Activated naive CD4-positive, alpha-beta T cell treated with anti-CD3 and anti-CD28 coated beads, Interleukin-2, amount 50 U/mL, for 72 hours (primary cell): ENCODE results near the gene SPOCK1. TPM values are rescaled to one million over a fixed set of nuclear protein-coding genes. Genes with fewer than 3 reads are reported as not detected.
A peak's percentile ranks its signal among the peaks of the same experiment; 100 is the strongest.
"Not testable (repeated sequence)": the region's sequence is repeated elsewhere in the genome, so short reads cannot be mapped to it uniquely, and the experiment has no call there.

Experiments used
- ATAC-seq, 2 donors: fragments of 150-1000 bp; cut with Tn5 transposase; 2 replicates each; pipeline ENCODE4 v1.10.0; 2021; ENCODE audit warnings: mild to moderate bottlenecking in 2 of 2, moderate library complexity in 2 of 2
- DNase-seq, 2 donors: peaks; one replicate each; pipeline ENCODE4 v3.0.0; 2021 to 2022; ENCODE audit warnings: low spot score in 2 of 2
- H3K27ac Mint-ChIP-seq, 2 donors: one replicate each; pipeline ENCODE4 v1.8.0; 2022; ENCODE audit warnings: mild to moderate bottlenecking in 2 of 2, mixed read lengths in 2 of 2
- H3K36me3 Mint-ChIP-seq, 2 donors: one replicate each; pipeline ENCODE4 v1.8.0; 2022; ENCODE audit warnings: mixed read lengths in 2 of 2
- H3K9me3 Mint-ChIP-seq, 2 donors: one replicate each; pipeline ENCODE4 v1.8.0; 2022; ENCODE audit warnings: mixed read lengths in 2 of 2
- total RNA-seq, 2 donors: library from RNA; stranded (reverse); gene quantifications; one replicate each; pipeline ENCODE4 v1.2.3, GENCODE V29; 2022

SPOCK1 gene
- total RNA-seq, 2 donors from 2014 or later = not detected

GRCh38 chr5:137264573-137264972 is 234.6 kb downstream of the SPOCK1 start:
- no peak for DNase-seq
- no peak overlapping the region for H3K27ac Mint-ChIP-seq
- no peak for ATAC-seq
- no peaks in the 10 kb centered on the region for H3K9me3 Mint-ChIP-seq
- H3K36me3 Mint-ChIP-seq = no peaks in the 10 kb centered on the region

- Mint-ChIP-seq H3K9me3 (no peaks in the 10 kb centered on the region), H3K27ac (no peak overlapping the region), H3K36me3 (peaks cover 0 to 2% of the 10 kb centered on the region in 2 donors)
- DNase-seq (no peak), ATAC-seq (no peak)
Observed at GRCh38 chr5:137264041-137264440, 235.1 kb downstream of the SPOCK1 start.

DNA sequence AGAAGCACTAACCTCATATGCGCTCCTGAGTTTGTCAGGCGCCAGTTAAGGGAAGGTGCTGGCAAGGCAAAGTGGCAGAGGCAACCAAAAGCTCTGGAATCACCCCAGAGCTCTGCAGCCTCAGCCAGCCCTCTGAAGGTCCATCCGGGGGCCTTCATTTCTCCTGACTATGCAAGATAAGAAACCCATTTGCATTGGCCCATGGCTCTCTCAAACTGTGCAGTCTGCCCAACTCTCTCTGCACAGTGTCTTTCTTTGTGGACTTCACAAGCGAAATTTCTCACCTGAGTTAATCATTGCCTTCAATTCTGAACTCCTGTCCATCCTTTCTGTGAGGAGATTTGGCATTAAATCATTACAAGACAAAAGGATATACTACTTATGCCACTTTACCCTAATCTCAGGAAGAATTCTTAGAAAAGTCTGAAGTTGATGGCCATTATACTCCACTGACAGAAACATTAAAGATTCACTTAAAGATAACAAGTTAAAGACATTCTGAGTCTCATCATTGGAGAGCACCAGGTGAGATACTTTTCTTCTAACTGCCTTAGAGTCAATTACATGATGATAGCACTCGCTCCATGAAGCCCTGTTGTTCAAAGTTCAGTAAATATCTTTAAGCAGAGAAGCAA is 235.6 kb downstream of the SPOCK1 start:
- DNase-seq (no peak), ATAC-seq (no peak)
- H3K9me3 Mint-ChIP-seq = no peaks in the 10 kb centered on the region
- H3K36me3 Mint-ChIP-seq = peaks cover 0 to 6% of the 10 kb centered on the region in 2 donors
- H3K27ac Mint-ChIP-seq = no peak overlapping the region

- H3K27ac Mint-ChIP-seq = no peak overlapping the region
- H3K9me3 Mint-ChIP-seq = no peaks in the 10 kb centered on the region
- peaks cover 0 to 6% of the 10 kb centered on the region in 2 donors for H3K36me3 Mint-ChIP-seq
- DNase-seq (no peak), ATAC-seq (no peak)
Observed at GRCh38 chr5:137262818-137263217, 236.3 kb downstream of the SPOCK1 start.

- no peak overlapping the region for H3K27ac Mint-ChIP-seq
- DNase-seq (no peak), ATAC-seq (no peak)
- peaks cover 0 to 3% of the 10 kb centered on the region in 2 donors for H3K9me3 Mint-ChIP-seq
- peaks cover 0 to 6% of the 10 kb centered on the region in 2 donors for H3K36me3 Mint-ChIP-seq
Observed at GRCh38 chr5:137260820-137261695, 238.1 kb downstream of the SPOCK1 start.

DNA sequence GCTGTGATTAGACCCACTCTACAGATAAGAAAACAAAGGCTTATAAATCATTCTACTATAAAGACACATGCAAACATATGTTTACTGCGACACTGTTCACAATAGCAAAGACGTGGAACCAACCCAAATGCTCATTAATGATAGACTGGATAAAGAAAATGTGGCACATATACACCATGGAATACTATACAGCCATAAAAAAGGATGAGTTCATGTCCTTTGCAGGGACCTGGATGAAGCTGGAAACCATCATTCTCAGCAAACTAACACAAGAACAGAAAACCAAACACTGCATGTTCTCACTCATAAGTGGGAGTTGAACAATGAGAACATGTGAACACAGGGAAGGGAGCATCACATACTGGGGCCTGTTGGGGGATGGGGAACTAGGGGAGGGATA is 240.0 kb downstream of the SPOCK1 start:
- not testable (repeated sequence) for ATAC-seq, H3K36me3 Mint-ChIP-seq, H3K27ac Mint-ChIP-seq, DNase-seq, H3K9me3 Mint-ChIP-seq

- Mint-ChIP-seq H3K9me3 (peaks cover 0 to 3% of the 10 kb centered on the region in 2 donors), H3K27ac (no peak overlapping the region), H3K36me3 (peaks cover 0 to 6% of the 10 kb centered on the region in 2 donors)
- DNase-seq = no peak
- ATAC-seq = no peak
Observed at GRCh38 chr5:137254119-137255090, 244.7 kb downstream of the SPOCK1 start.

DNA sequence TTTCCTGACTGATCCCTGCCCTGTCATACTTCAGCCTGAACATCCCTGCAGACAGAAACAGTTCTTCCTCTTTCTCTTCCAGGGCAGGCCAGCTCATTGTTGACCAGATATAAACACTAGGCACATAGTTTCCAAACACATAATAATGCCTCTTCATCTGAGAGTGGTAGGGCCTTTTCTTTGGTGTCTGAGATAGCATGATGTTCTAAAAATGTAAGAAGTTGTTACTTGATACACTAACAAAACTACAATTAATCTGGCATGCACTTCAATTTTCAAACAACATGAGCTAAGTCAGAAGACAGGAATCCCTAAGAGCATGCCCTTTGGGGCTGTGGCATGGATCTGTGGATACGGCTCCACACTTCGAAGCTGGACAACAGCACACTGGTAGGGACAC is 246.6 kb downstream of the SPOCK1 start:
- no peak for ATAC-seq
- DNase-seq = no peak
- Mint-ChIP-seq H3K36me3 (no peaks in the 10 kb centered on the region), H3K27ac (no peak overlapping the region), H3K9me3 (peaks cover 0 to 3% of the 10 kb centered on the region in 2 donors)

DNA sequence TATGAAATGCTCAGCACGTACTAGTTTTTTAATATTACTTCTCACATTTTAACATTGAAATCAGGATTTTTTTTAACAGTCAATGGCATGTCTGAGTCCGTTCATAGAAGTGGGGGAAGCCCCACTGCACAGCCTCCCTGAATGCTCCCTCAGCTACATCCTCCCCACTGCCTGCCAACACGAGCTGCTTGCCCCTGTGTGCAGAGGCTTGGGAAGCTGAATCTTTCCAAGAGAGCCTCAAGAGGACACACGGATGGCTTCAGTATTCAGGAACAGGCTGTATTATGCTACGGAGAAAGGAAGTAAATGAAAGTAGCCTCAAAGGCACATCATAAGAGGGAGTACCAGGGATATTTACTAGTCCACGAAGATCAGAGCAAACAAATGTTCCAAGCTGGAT is 248.7 kb downstream of the SPOCK1 start:
- Mint-ChIP-seq H3K36me3 (no peaks in the 10 kb centered on the region), H3K27ac (no peak overlapping the region), H3K9me3 (no peaks in the 10 kb centered on the region)
- DNase-seq (no peak), ATAC-seq (no peak)

GRCh38 chr5:137248527-137248926 is 250.6 kb downstream of the SPOCK1 start:
- DNase-seq (no peak), ATAC-seq (no peak)
- no peak overlapping the region for H3K27ac Mint-ChIP-seq
- H3K9me3 Mint-ChIP-seq = no peaks in the 10 kb centered on the region
- no peaks in the 10 kb centered on the region for H3K36me3 Mint-ChIP-seq

DNA sequence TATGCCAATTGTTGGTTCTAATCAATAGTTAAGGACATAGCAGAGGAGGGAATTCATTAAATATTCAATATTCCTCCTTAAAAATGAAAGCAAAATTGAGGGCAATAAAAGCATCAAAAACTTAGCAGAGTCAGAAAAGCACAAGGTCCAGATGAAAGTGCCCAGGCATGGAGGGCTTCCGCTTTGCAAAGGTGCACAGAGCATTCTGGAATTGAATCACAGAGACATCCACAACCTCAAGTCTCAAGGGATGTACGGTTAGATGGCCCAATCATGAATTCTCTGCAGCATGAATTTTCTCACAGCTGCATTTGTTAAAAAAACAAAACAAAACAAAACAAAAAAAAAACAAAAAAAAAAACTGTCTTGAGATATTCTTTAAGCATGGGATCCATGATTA is 253.7 kb downstream of the SPOCK1 start:
- H3K27ac Mint-ChIP-seq = no peak overlapping the region
- DNase-seq = no peak
- no peak for ATAC-seq
- no peaks in the 10 kb centered on the region for H3K9me3 Mint-ChIP-seq
- H3K36me3 Mint-ChIP-seq = no peaks in the 10 kb centered on the region

- H3K9me3 Mint-ChIP-seq = no peaks in the 10 kb centered on the region
- no peak overlapping the region for H3K27ac Mint-ChIP-seq
- no peaks in the 10 kb centered on the region for H3K36me3 Mint-ChIP-seq
- DNase-seq = no peak
- ATAC-seq = no peak
Observed at GRCh38 chr5:137240285-137240684, 258.8 kb downstream of the SPOCK1 start.

GRCh38 chr5:137236849-137237507 is 262.1 kb downstream of the SPOCK1 start:
- ATAC-seq (no peak), DNase-seq (no peak)
- Mint-ChIP-seq H3K27ac (no peak overlapping the region), H3K36me3 (no peaks in the 10 kb centered on the region), H3K9me3 (no peaks in the 10 kb centered on the region)

GRCh38 chr5:137236252-137236651 is 262.9 kb downstream of the SPOCK1 start:
- H3K36me3 Mint-ChIP-seq = no peaks in the 10 kb centered on the region
- H3K9me3 Mint-ChIP-seq = no peaks in the 10 kb centered on the region
- no peak for DNase-seq
- no peak overlapping the region for H3K27ac Mint-ChIP-seq
- ATAC-seq = no peak

DNA sequence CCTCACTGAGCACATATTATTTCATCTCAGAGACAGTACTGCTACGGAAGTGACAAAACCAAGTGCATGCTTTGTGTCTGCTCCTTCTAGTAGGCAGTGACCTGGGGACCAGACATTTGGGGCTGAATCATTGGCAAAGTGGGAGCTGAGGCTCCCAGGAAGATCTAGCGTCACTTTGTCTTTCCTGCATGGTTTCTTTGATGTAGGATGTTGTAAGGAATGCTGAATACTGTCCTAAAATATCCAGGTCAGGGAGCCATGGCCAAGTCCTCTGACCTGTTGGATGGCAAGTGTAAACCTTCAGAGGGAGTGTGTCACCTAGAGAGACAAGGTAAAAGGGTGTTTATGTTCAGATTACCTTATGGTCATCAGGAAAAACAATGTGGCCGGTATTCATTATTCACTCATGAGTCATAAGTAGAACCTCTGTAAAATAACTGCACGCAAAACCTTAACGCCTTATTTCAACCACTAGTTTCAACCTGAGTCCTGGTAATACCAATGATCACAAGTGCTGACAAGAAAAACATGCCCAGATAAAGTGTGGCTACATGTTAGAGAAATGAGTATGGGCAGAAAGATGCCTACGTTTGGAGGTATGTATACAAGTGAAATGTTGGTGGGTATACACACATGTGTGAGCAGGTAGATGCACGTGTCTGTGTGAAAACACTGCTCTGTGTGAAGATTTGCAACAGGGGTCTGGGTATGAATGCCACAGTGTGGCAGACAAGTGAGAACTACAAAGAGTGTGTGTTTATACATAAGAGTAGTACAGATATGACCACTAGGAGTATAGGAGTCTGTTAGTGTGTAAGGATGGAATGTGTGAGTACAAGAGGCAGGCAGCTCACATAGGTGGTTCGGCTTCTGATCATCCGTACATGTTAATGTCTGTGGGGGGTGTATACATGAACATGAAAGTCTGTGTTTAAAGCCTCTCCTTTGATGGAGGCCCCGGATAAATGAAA is 263.9 kb downstream of the SPOCK1 start:
- no peak overlapping the region for H3K27ac Mint-ChIP-seq

More for the DNA sequence above, 263.9 kb downstream of the SPOCK1 start:
- Mint-ChIP-seq H3K9me3 (no peaks in the 10 kb centered on the region), H3K36me3 (no peaks in the 10 kb centered on the region)
- ATAC-seq (peak in 1 of 2 donors; percentile 35), DNase-seq (no peak)
